ENCODE data around the gene NNT. TPM values are rescaled to one million over a fixed set of nuclear protein-coding genes. Genes with fewer than 3 reads are reported as not detected.

NNT gene
- total RNA-seq, 3 donors from 2014 or later = 25.3 to 40.4 (median 26.0) TPM

GRCh38 chr5:43601454-43602260 lies 1.3 kb upstream of the NNT start:
- Mint-ChIP-seq H3K4me1 (ENCODE audit: low read depth) (peaks cover 42% of the 10 kb centered on the region), H3K4me3 (peak overlapping the region; percentile 93), H3K36me3 (ENCODE audit: insufficient read depth) (peaks cover 18% of the 10 kb centered on the region), H3K27me3 (ENCODE audit: low read depth) (no peaks in the 10 kb centered on the region), H3K9me3 (no peaks in the 10 kb centered on the region)
- no peak for ATAC-seq
- DNase-seq = no peak

DNA sequence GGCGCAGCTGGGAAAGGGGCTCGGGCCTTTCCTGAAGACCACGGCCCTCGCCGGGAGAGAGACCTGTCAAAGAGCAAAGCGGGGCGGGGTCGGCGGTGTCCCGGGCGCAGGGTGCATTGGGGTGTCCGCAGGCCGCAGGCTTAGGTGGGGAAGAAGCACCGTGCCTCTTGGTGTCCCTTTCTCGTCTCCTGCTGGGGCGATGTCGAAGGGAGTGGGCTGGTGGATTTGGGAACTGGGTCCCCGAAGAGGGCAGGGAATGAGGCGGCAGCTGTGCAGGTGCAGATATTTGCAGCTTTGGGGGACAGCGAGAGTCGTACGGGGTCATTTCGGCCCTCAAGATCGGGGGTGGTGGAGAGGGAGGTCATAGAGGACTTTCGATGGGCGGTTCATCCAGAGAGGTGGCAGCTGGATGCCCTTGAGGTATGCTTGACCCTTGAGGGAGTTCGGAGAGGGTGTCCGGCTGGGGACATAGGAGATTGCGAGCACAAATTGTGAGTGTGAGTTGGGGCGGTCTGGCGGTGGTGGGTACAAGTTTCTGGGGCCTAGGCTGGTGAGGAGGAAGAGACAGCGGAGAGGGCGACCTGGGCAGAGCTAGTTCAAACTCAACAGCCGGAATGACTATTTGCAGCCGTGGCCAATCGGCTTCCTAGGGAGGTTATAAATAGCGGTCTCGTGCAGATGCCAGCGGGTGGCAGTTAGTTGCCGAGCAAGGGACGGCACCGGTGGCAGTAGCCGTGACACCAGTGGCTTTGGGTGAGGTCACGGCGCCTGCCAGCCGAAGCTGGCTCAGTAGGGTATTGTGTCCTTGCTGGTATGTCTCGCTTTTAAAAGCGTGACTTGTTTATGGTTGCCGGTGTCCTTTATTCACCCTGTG lies 601 bp downstream of the NNT start:
- Mint-ChIP-seq H3K27me3 (ENCODE audit: low read depth) (no peaks in the 10 kb centered on the region), H3K4me3 (peak overlapping the region; percentile 93), H3K9me3 (no peaks in the 10 kb centered on the region), H3K36me3 (ENCODE audit: insufficient read depth) (peaks cover 18% of the 10 kb centered on the region), H3K4me1 (ENCODE audit: low read depth) (peaks cover 48% of the 10 kb centered on the region)
- peak; percentile 75 to 79 for ATAC-seq
- peak; percentile 46 for DNase-seq

DNA sequence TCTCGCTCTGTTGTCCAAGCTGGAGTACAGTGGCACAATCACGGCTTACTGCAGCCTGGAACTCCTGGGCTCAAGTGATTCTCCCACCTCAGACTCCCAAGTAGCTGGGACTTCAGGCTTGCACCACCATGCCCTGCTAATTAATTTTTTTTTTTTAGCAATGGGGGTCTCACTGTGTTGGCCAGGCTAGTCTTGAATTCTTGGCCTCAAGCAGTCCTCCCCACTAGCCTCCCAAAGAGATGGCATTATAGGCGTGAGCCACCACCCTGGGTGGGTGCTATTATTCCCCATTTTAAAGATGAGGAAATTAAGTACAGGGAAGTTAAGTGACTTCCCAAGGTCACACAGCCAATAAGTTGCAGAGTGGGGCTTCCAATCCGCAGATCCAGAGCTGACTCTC lies 1.7 kb downstream of the NNT start:
- Mint-ChIP-seq H3K4me1 (ENCODE audit: low read depth) (peaks cover 51% of the 10 kb centered on the region), H3K27me3 (ENCODE audit: low read depth) (no peaks in the 10 kb centered on the region), H3K9me3 (no peaks in the 10 kb centered on the region), H3K4me3 (peak overlapping the region; percentile 93), H3K36me3 (ENCODE audit: insufficient read depth) (peaks cover 24% of the 10 kb centered on the region)
- no peak for ATAC-seq
- no peak for DNase-seq

GRCh38 chr5:43606351-43606750 lies 3.4 kb downstream of the NNT start:
- DNase-seq (no peak), ATAC-seq (no peak)
- Mint-ChIP-seq H3K4me3 (no peak overlapping the region), H3K27me3 (ENCODE audit: low read depth) (no peaks in the 10 kb centered on the region), H3K4me1 (ENCODE audit: low read depth) (peaks cover 52% of the 10 kb centered on the region), H3K36me3 (ENCODE audit: insufficient read depth) (peaks cover 31% of the 10 kb centered on the region), H3K9me3 (no peaks in the 10 kb centered on the region)

DNA sequence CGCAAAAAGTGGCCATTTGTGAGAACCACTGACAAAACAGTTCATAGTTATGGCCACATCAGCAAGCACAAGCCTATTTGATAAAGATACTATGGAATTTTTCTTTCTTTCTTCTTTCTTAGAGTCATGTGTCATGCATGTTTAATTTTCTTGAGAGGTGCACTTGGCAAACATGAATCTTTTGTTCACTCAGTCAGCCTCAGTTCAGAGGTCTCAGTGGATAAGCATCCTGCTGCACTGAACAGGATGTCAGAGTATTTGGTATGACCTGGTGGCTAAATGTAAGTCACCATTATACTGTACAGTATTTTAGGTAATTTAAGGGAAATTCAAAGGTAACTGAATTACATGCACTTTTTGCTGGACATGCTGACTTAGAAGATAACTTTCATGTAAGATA lies 5.4 kb downstream of the NNT start:
- Mint-ChIP-seq H3K4me3 (no peak overlapping the region), H3K4me1 (ENCODE audit: low read depth) (peaks cover 41% of the 10 kb centered on the region), H3K36me3 (ENCODE audit: insufficient read depth) (peaks cover 35% of the 10 kb centered on the region), H3K9me3 (no peaks in the 10 kb centered on the region), H3K27me3 (ENCODE audit: low read depth) (no peaks in the 10 kb centered on the region)
- DNase-seq = no peak
- ATAC-seq = no peak

DNA sequence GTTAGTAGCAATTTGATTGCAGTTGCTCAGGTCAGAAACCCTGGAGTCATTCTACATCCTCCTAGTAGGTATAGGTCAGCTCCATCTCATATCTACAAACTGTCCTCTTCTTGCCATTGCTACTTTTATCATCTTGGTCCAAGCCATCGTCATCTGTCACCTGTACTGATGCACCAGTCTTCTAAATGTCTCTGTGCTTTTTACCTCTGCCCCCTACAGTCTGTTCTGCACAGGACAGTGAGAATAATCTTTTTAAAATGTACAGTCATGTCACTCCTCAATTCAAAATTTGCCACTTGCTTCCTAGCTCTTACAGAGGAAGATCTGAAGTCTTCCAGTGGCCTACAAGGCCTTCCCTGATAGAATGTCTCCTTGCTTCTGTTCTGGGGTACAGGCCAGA lies 6.8 kb downstream of the NNT start:
- Mint-ChIP-seq H3K4me3 (no peak overlapping the region), H3K4me1 (ENCODE audit: low read depth) (peaks cover 28% of the 10 kb centered on the region), H3K36me3 (ENCODE audit: insufficient read depth) (peaks cover 35% of the 10 kb centered on the region), H3K9me3 (no peaks in the 10 kb centered on the region), H3K27me3 (ENCODE audit: low read depth) (no peaks in the 10 kb centered on the region)
- ATAC-seq = peak in 1 of 2 donors; percentile 66
- no peak for DNase-seq

DNA sequence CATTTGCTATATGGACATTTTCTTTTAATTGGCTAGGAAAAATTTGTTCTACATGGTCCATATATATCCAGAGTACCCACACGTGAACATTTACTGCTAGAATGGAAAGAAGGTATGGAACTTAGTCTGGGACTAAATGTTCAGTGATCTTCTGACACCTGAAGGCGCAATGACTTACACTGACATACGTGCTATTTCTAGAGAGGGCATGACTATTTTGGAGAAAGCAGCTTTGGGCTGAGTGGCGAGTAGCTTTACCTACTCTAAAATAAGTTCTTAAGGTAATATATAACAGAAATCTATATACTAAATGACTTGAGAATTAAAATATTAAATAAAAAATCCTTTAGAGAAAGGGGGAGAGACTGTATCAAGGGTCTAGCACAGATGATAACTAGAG lies 10.4 kb downstream of the NNT start:
- Mint-ChIP-seq H3K36me3 (ENCODE audit: insufficient read depth) (peaks cover 26% of the 10 kb centered on the region), H3K4me1 (ENCODE audit: low read depth) (peaks cover 12% of the 10 kb centered on the region), H3K4me3 (no peak overlapping the region), H3K9me3 (no peaks in the 10 kb centered on the region), H3K27me3 (ENCODE audit: low read depth) (no peaks in the 10 kb centered on the region)
- no peak for DNase-seq
- ATAC-seq = no peak

DNA sequence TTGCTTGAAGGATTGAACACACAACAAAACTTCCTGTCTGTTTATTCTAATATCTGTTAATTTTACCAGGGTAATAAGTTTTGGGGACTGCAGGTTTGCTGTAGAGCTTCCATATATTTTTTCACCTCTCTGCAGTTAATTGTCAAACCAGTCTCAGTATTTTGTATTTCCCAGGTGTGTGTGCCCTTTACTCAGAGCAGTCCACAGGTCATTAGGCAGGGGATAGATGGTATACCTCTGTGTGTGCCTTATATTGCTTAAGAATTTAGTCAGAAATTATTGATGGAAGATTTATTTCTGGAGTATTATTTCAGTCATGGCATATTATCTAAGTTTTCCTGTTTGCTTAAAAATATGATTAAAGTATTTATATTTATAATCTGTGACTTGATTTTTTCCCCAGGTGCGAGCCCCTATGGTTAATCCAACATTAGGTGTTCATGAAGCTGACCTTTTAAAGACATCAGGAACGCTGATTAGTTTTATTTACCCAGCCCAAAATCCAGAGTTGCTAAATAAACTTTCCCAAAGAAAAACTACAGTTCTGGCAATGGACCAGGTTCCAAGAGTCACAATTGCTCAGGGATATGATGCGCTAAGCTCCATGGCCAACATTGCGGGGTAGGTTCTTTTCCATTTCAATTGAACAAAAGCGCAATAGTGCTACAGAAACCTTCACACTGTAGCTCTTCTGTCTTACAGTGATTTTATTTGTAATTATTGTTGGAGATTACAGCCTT lies 12.6 kb downstream of the NNT start:
- no peak overlapping the region for H3K4me3 Mint-ChIP-seq
- no peaks in the 10 kb centered on the region for H3K4me1 Mint-ChIP-seq (ENCODE audit: low read depth)
- DNase-seq (no peak), ATAC-seq (no peak)
- H3K36me3 Mint-ChIP-seq (ENCODE audit: insufficient read depth) = peaks cover 29% of the 10 kb centered on the region
- H3K9me3 Mint-ChIP-seq = no peaks in the 10 kb centered on the region
- H3K27me3 Mint-ChIP-seq (ENCODE audit: low read depth) = no peaks in the 10 kb centered on the region

GRCh38 chr5:43616535-43616934 lies 13.6 kb downstream of the NNT start:
- Mint-ChIP-seq H3K9me3 (no peaks in the 10 kb centered on the region), H3K4me1 (ENCODE audit: low read depth) (no peaks in the 10 kb centered on the region), H3K36me3 (ENCODE audit: insufficient read depth) (peaks cover 28% of the 10 kb centered on the region), H3K27me3 (ENCODE audit: low read depth) (no peaks in the 10 kb centered on the region), H3K4me3 (no peak overlapping the region)
- DNase-seq (no peak), ATAC-seq (no peak)

DNA sequence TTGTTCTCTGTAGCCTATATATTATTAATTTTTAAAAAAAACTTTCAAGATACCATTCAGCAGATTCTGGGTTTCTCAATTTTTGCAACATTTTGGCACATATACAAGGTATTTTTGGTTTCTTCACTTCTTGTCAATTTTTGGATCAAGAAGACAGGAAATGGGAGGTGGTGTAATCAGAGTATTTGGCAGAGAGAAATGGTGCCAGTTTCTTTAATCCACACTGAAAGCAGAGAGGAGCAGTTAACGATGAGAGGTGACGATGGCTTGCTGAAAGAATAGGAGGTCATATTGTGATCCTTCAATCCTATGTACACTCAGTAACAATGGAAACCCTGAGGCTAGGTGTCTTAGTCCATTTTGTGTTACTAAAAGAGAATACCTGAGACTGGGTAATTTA lies 16.4 kb downstream of the NNT start:
- Mint-ChIP-seq H3K27me3 (ENCODE audit: low read depth) (no peaks in the 10 kb centered on the region), H3K36me3 (ENCODE audit: insufficient read depth) (peaks cover 34% of the 10 kb centered on the region), H3K4me3 (no peak overlapping the region), H3K9me3 (no peaks in the 10 kb centered on the region), H3K4me1 (ENCODE audit: low read depth) (peaks cover 3% of the 10 kb centered on the region)
- DNase-seq (no peak), ATAC-seq (no peak)

DNA sequence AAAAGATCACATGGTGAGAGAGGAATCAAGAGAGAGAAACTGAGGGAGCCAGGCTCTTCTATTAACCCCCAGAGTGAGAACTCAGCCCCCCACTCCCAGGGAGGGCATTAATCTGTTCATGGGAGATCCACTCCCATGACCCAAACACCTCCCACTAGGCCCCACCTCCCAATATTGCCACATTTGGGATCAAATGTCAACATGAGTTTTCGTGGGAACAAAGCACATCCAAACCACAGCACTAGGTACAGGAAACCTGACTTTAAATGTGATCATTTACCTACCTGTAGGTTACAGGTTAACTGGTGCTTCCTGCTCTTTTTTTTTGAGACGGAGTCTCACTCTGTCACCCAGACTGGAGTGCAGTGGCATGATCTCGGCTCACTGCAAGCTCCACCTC lies 16.9 kb downstream of the NNT start:
- Mint-ChIP-seq H3K27me3 (ENCODE audit: low read depth) (no peaks in the 10 kb centered on the region), H3K4me1 (ENCODE audit: low read depth) (peaks cover 3% of the 10 kb centered on the region), H3K9me3 (no peaks in the 10 kb centered on the region), H3K4me3 (no peak overlapping the region), H3K36me3 (ENCODE audit: insufficient read depth) (peaks cover 36% of the 10 kb centered on the region)
- DNase-seq = no peak
- ATAC-seq = no peak

DNA sequence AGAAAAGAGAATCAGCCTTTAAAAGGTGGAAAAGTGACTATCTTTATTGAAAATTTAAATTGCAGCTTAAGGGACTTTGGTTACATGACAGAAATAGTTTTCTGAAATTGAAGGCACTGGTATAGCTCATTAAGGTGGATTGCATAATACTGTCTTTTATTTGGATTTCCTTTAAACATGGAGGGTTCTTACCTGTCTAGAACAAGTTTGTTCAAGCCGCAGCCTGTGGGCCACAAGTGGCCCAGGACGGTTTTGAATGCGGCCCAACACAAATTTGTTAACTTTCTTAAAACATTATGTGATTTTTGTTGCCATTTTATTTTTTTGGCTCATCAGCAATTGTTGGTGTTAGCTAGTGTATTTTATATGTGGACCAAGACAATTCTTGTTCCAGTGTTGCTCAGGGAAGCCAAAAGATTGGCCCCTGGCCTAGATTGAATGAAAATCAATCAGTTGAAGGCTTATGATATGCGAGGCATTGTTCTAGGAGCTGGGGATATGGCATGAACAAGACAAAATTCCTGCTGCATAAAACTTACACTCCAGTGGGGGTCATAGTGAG lies 18.0 kb downstream of the NNT start:
- peaks cover 34% of the 10 kb centered on the region for H3K36me3 Mint-ChIP-seq (ENCODE audit: insufficient read depth)
- H3K4me1 Mint-ChIP-seq (ENCODE audit: low read depth) = peaks cover 3% of the 10 kb centered on the region
- H3K9me3 Mint-ChIP-seq = no peaks in the 10 kb centered on the region
- no peak overlapping the region for H3K4me3 Mint-ChIP-seq
- DNase-seq = no peak
- no peak for ATAC-seq
- H3K27me3 Mint-ChIP-seq (ENCODE audit: low read depth) = no peaks in the 10 kb centered on the region

DNA sequence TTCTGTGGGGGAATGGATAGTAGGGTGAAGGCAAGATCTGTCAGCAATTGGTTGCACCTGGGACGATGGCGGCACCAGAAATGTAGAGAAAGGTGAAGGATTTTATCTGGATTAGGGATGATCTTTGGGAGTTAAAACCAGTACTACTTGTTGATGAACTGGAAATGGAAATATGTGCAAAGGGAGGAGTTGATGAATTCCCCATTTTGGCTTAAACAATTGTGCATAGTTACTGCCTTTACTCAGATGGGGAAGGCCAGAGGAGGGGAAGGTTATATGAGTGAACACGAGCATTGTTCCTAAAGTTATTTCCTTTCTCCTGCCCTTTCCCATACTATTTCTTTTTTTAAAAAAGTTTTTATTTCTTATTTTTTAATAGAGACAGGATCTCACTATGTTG lies 19.1 kb downstream of the NNT start:
- DNase-seq (no peak), ATAC-seq (no peak)
- Mint-ChIP-seq H3K27me3 (ENCODE audit: low read depth) (no peaks in the 10 kb centered on the region), H3K9me3 (no peaks in the 10 kb centered on the region), H3K4me3 (no peak overlapping the region), H3K36me3 (ENCODE audit: insufficient read depth) (peaks cover 33% of the 10 kb centered on the region), H3K4me1 (ENCODE audit: low read depth) (peaks cover 3% of the 10 kb centered on the region)

DNA sequence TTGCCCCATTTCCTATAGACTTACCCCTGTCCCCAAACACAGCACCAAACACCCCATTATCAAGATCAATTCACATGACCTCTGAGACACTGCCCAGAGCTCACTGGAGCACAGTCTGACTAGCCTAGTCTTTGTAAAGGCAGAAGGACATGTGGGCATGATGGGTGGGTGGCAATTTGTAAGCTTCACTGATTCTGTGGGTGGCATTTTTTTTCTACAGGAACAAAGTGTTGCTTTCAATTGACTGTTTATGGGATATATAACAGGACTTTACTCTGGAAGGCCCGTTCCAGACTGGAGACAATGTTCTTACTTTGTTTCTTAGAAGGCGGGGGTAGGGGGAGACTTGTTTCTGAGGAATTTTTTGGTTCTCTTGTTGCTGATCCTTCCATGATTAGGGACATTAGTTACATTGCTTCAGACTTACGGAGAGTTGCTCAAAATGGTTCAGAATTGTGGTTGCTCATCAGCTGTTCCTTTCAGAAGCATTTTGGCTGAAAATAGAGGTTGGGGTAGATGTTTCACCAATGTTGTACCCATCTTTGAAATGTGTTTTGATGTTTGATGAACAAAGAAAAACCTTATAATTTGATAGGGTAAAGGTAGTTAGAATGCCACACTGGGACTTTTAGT lies 20.2 kb downstream of the NNT start:
- peaks cover 28% of the 10 kb centered on the region for H3K36me3 Mint-ChIP-seq (ENCODE audit: insufficient read depth)
- no peaks in the 10 kb centered on the region for H3K9me3 Mint-ChIP-seq
- H3K4me3 Mint-ChIP-seq = no peak overlapping the region
- H3K4me1 Mint-ChIP-seq (ENCODE audit: low read depth) = peaks cover 3% of the 10 kb centered on the region
- ATAC-seq (no peak), DNase-seq (no peak)
- H3K27me3 Mint-ChIP-seq (ENCODE audit: low read depth) = no peaks in the 10 kb centered on the region
